A549 (cell line): ENCODE results near the gene CUL2. TPM values are rescaled to one million over a fixed set of nuclear protein-coding genes. Genes with fewer than 3 reads are reported as not detected.
"Not testable (repeated sequence)": the region's sequence is repeated elsewhere in the genome, so short reads cannot be mapped to it uniquely, and the experiment has no call there.

Experiments used
- ATAC-seq, 2 experiments: fragments of 200-7000 bp in 1 of 2; fragments of >200 bp in 1 of 2; cut with Nextera tagmentation in 1 of 2; cut with Tn5 transposase in 1 of 2; 3 replicates each; pipeline versions ENCODE4 v1.8.0 to v1.9.1; 2018 to 2020; ENCODE audit warnings: mild to moderate bottlenecking in 1 of 2, moderate library complexity in 1 of 2
- CTCF ChIA-PET: fragments of 300-600 bp; sonication (Branson Sonifier 250); formaldehyde crosslinking; extraction: SDS; loops from one replicate; lab custom pipeline; 2021; ENCODE audit warnings: antibody characterized with exemption, inconsistent platforms; lab: Yijun Ruan, JAX
- POLR2A ChIA-PET: fragments of 350-600 bp; formaldehyde crosslinking; extraction: SDS; loops from one replicate; lab custom pipeline; 2021; ENCODE audit warnings: antibody characterized with exemption, inconsistent platforms; lab: Yijun Ruan, JAX
- DNase-seq, 2 experiments: peaks; one replicate each; pipeline versions ENCODE4 v3.0.0 to v3.0.0-alpha.2; 2011 to 2016; ENCODE audit warnings: low read depth in 1 of 2, low spot score in 1 of 2
- FAIRE-seq: peaks from 2 replicates; lab custom pipeline; 2011; peaks lifted over from hg19 to GRCh38; lab: Jason Lieb, UNC
- H3K27ac ChIP-seq, 2 experiments: fragments of >200 bp; sonication (Bioruptor Twin); formaldehyde crosslinking; 3 replicates each; pipeline ENCODE4 v1.5.1; 2016 to 2017
- H3K4me1 ChIP-seq: fragments of >200 bp; sonication (Bioruptor Twin); formaldehyde crosslinking; 3 replicates; pipeline ENCODE4 v1.6.1; 2016
- H3K4me2 ChIP-seq: fragments of >200 bp; sonication (Bioruptor Twin); formaldehyde crosslinking; 3 replicates; pipeline ENCODE4 v1.6.1; 2016
- H3K4me3 ChIP-seq: fragments of >200 bp; sonication (Bioruptor Twin); formaldehyde crosslinking; 3 replicates; pipeline ENCODE4 v1.5.1; 2016
- H3K9me3 ChIP-seq: fragments of >200 bp; sonication (Bioruptor Twin); formaldehyde crosslinking; 3 replicates; pipeline ENCODE4 v1.6.1; 2016
- ATOH8 ChIP-seq: fragments of 250-450 bp; sonication (Bioruptor Pico); IDR thresholded peaks from 2 replicates; pipeline ENCODE4 v1.5.0; 2020; ENCODE audit warnings: low read depth, mild to moderate bottlenecking, moderate library complexity
- BHLHE40 ChIP-seq: IDR thresholded peaks from 2 replicates; pipeline ENCODE4 v1.6.1; 2012; ENCODE audit warnings: low read depth, low read length, inconsistent platforms
- EP300 ChIP-seq, 2 experiments: fragments of >200 bp; sonication (Bioruptor Twin); formaldehyde crosslinking; IDR thresholded peaks; 2 replicates in 1 of 2; 3 replicates in 1 of 2; pipeline ENCODE4 v1.6.1; 2016 to 2017
- FOSL2 ChIP-seq, 2 experiments: fragments of 450-650 bp in 1 of 2; fragments of >200 bp in 1 of 2; sonication (Bioruptor Twin) in 1 of 2; formaldehyde crosslinking; IDR thresholded peaks; 2 replicates each; pipeline versions ENCODE4 v1.5.0 to v1.6.1; 2016 to 2020; ENCODE audit warnings: mild to moderate bottlenecking in 1 of 2, moderate library complexity in 1 of 2
- GATA3 ChIP-seq: IDR thresholded peaks from 2 replicates; pipeline ENCODE4 v1.6.1; 2012; ENCODE audit warnings: borderline replicate concordance
- HES2 ChIP-seq: fragments of >200 bp; sonication (Bioruptor Twin); formaldehyde crosslinking; IDR thresholded peaks from 2 replicates; pipeline ENCODE4 v1.6.1; 2016
- HEYL ChIP-seq: fragments of 250-450 bp; sonication (Bioruptor Pico); IDR thresholded peaks from 2 replicates; pipeline ENCODE4 v1.8.0; 2021; ENCODE audit warnings: mild to moderate bottlenecking, moderate library complexity
- JUN ChIP-seq, 2 experiments: fragments of >200 bp; sonication (Bioruptor Twin); formaldehyde crosslinking; IDR thresholded peaks; 2 replicates in 1 of 2; 3 replicates in 1 of 2; pipeline ENCODE4 v1.6.1; 2016 to 2017
- JUNB ChIP-seq: fragments of >200 bp; sonication (Bioruptor Twin); formaldehyde crosslinking; IDR thresholded peaks from 2 replicates; pipeline ENCODE4 v1.6.1; 2016
- MAX ChIP-seq: IDR thresholded peaks from 2 replicates; pipeline ENCODE4 v1.6.1; 2012
- MYC ChIP-seq: IDR thresholded peaks from 2 replicates; pipeline ENCODE4 v1.6.1; 2012; ENCODE audit warnings: mild to moderate bottlenecking, inconsistent platforms, low read length, improper control_type of control experiment, borderline replicate concordance
- NPAS2 ChIP-seq: fragments of 250-450 bp; sonication (Bioruptor Pico); IDR thresholded peaks from 2 replicates; pipeline ENCODE4 v1.8.0; 2022; ENCODE audit warnings: mild to moderate bottlenecking, moderate library complexity, borderline replicate concordance
- PBX3 ChIP-seq: IDR thresholded peaks from 2 replicates; pipeline ENCODE4 v1.6.1; 2012
- RAD21 ChIP-seq, 2 experiments: fragments of >200 bp in 1 of 2; sonication (Bioruptor Twin) in 1 of 2; formaldehyde crosslinking in 1 of 2; IDR thresholded peaks in 1 of 2; conservative IDR thresholded peaks in 1 of 2; 2 replicates in 1 of 2; 3 replicates in 1 of 2; pipeline ENCODE4 v1.6.1; 2012 to 2018; ENCODE audit warnings: inconsistent platforms in 1 of 2
- RFX5 ChIP-seq: fragments of 450-650 bp; IDR thresholded peaks from 2 replicates; pipeline ENCODE4 v1.7.1; 2014; ENCODE audit warnings: antibody characterized with exemption, mild to moderate bottlenecking, moderate library complexity
- SMC3 ChIP-seq: fragments of >200 bp; sonication (Bioruptor Twin); formaldehyde crosslinking; IDR thresholded peaks from 3 replicates; pipeline ENCODE4 v1.6.1; 2018; ENCODE audit warnings: inconsistent platforms
- USF2 ChIP-seq: fragments of 450-650 bp; IDR thresholded peaks from 2 replicates; pipeline ENCODE4 v1.6.1; 2014; ENCODE audit warnings: antibody characterized with exemption
- WGBS: methylation state at CpG from one replicate; pipeline ENCODE4 v1.1.6; 2017; ENCODE audit errors: missing lambda C conversion rate; 5-methylcytosine and 5-hydroxymethylcytosine counted together
- polyA plus RNA-seq, 4 experiments: library from polyadenylated mRNA; depleted of rRNA in 3 of 4; stranded (reverse); fragments of >200 nt; fragmentation: RNase III in 1 of 4; extraction: RNeasy Plus Mini Kit Qiagen cat#74134 plus additional on column Dnase treatment in 1 of 4; gene quantifications; 2 replicates in 3 of 4; 3 replicates in 1 of 4; pipeline ENCODE4 v1.2.3, GENCODE V29; 2011 to 2017

The CUL2 gene
- polyA plus RNA-seq, 2 of the 4 experiments (the other 2 are of a cell fraction), result 26.8 to 35.1 TPM

- H3K4me3 ChIP-seq, result no peak overlapping the region
- FAIRE-seq (no peak), DNase-seq (no peak), ATAC-seq (no peak)
- no peaks in the 10 kb centered on the region for H3K4me1 ChIP-seq
- no peaks in the 10 kb centered on the region for H3K9me3 ChIP-seq
- H3K4me2 ChIP-seq, result no peak overlapping the region
- POLR2A ChIA-PET, result no interaction called here
- H3K27ac ChIP-seq, result no peak overlapping the region
- CTCF ChIA-PET, result no interaction called here
- no peak for TF ChIP-seq MAX
- no peak for TF ChIP-seq USF2
- no peak for TF ChIP-seq JUN (IDR thresholded peaks at IDR 0.05)
- TF ChIP-seq ATOH8 (CRISPR knock-in tag), result no peak
- TF ChIP-seq MYC, result no peak
- no peak for TF ChIP-seq NPAS2 (CRISPR knock-in tag)
- no peak for TF ChIP-seq GATA3
- TF ChIP-seq RFX5, result no peak
- TF ChIP-seq BHLHE40, result no peak
- TF ChIP-seq JUNB, result no peak
- no peak for TF ChIP-seq SMC3
- no peak for TF ChIP-seq EP300 (IDR thresholded peaks at IDR 0.05)
- TF ChIP-seq PBX3, result no peak
- no peak for TF ChIP-seq RAD21 (conservative IDR thresholded peaks at IDR 0.05 in 1 of 2, IDR thresholded peaks at IDR 0.05 in 1 of 2)
These were observed 39.6 kb downstream of the CUL2 start for GRCh38 chr10:35050568-35050967.

- H3K9me3 ChIP-seq, result no peaks in the 10 kb centered on the region
- no peak for ATAC-seq
- no peak for TF ChIP-seq HEYL (CRISPR knock-in tag)
- WGBS, result 50% methylated on average over 2 of the region's 2 CpGs
- H3K4me2 ChIP-seq, result no peak overlapping the region
- H3K4me1 ChIP-seq, result peaks cover 38% of the 10 kb centered on the region
- H3K4me3 ChIP-seq, result no peak overlapping the region
- DNase-seq, result no peak
- ChIA-PET CTCF (interaction anchor here (1.4 to 1.7 kb wide), 3 partner anchors 8 to 380 kb away, joined by 3 to 4 read pairs (median 4); no protein-coding TSS in a partner anchor), POLR2A (interaction anchor here (0.8 kb wide), 1 partner anchor 81 kb away, joined by 3 read pairs; the partner anchor contains the start of gene CREM)
- no peak overlapping the region for H3K27ac ChIP-seq
- FAIRE-seq, result peak; percentile 32
These were observed 44.1 kb downstream of the CUL2 start for GRCh38 chr10:35046074-35046473.

- ChIA-PET POLR2A (interaction anchor here (0.8 kb wide), 1 partner anchor 81 kb away, joined by 3 read pairs; the partner anchor contains the start of gene CREM), CTCF (interaction anchor here (1.1 to 1.7 kb wide), 3 partner anchors 18 to 379 kb away, joined by 3 to 4 read pairs (median 3); no protein-coding TSS in a partner anchor)
- not testable (repeated sequence) for H3K4me3 ChIP-seq, ATAC-seq, H3K4me2 ChIP-seq, H3K27ac ChIP-seq, FAIRE-seq, H3K9me3 ChIP-seq, DNase-seq
- peaks cover 43% of the 10 kb centered on the region for H3K4me1 ChIP-seq
- 93% methylated on average over 6 of the region's 6 CpGs for whole genome bisulfite sequencing
These were observed 44.9 kb downstream of the CUL2 start for GRCh38 chr10:35045275-35045674.

- no peak overlapping the region for H3K4me2 ChIP-seq
- WGBS, result 80% methylated on average over 4 of the region's 4 CpGs
- ChIA-PET POLR2A (no interaction called here), CTCF (interaction anchor here (1.2 kb wide), 1 partner anchor 16 kb away, joined by 3 read pairs; no protein-coding TSS in a partner anchor)
- H3K27ac ChIP-seq, result peak overlapping the region in 1 of 2 experiments; percentile 59; a peak in 2 of 6 replicates
- no peak for FAIRE-seq
- ATAC-seq, result no peak
- H3K4me3 ChIP-seq, result no peak overlapping the region
- no peak for TF ChIP-seq FOSL2 (IDR thresholded peaks at IDR 0.05)
- peak; percentile 54 for TF ChIP-seq FOSL2 (CRISPR knock-in tag; IDR thresholded peaks at IDR 0.05)
- no peak for TF ChIP-seq GATA3
- TF ChIP-seq HES2, result no peak
- DNase-seq, result no peak
- peaks cover 43% of the 10 kb centered on the region for H3K4me1 ChIP-seq
- no peaks in the 10 kb centered on the region for H3K9me3 ChIP-seq
These were observed 46.3 kb downstream of the CUL2 start for GRCh38 chr10:35043796-35044344.
